ENCODE results near the gene IDI2. TPM values are rescaled to one million over a fixed set of nuclear protein-coding genes. Genes with fewer than 3 reads are reported as not detected.

The IDI2 gene
- total and polyA plus RNA-seq, 2 of the 13 experiments (the other 11 are each of a cell fraction or from before 2014, with no cell fraction given): not detected

DNA sequence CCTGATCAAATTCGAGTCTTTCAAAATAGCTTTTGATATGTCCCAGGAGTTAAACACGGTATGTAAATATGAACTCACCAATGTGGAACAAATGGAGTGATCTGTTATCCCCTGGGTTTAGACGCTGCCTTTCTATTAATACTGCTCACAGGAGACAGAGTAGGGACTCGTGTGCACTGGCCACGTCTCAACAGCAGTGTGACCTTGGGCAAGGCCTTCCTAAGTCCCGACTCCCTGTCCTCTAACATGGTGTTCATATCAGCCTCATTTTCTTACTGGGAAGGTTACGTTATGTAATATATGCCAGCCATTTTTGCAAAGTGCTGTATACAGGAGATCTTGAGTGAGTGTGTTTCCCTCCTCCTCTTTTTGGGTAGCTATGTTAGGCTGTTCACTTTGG lies 32.4 kb upstream of the IDI2 start:
- CTCF ChIA-PET (ENCODE audit: low intra/inter-chr PET ratio, low total read pairs): no interaction called here
- peaks cover 6% of the 10 kb centered on the region for H4K20me1 ChIP-seq (ENCODE audit: insufficient read depth, low read length)
- peak overlapping the region; percentile 81 for H3K4me2 ChIP-seq (ENCODE audit: low read depth, low read length)
- H3K79me2 ChIP-seq (ENCODE audit: insufficient read depth, low read length): peaks cover 81% of the 10 kb centered on the region
- BruUV-seq (replicated peaks): no TSS peak
- peak overlapping the region; percentile 80 to 100 (median 99) for H3K4me3 ChIP-seq (replicated peaks in 1 of 3; ENCODE audit: insufficient read depth in 1 of 3, low read depth in 2 of 3, low read length in 3 of 3)
- H3K27me3 ChIP-seq (ENCODE audit: control insufficient read depth in 1 of 2, insufficient read depth in 2 of 2, low read length in 2 of 2): no peaks in the 10 kb centered on the region
- 0 out of 3 replicates have a peak, but pooled peaks have one; percentile 4 for ATAC-seq
- intact Hi-C loops (cut with micrococcal nuclease; ENCODE audit: unreplicated experiment): no loop called here
- peaks cover 0 to 17% of the 10 kb centered on the region in 2 experiments; a peak in 2 of 5 replicates for H3K36me3 ChIP-seq (replicated peaks in 1 of 2; ENCODE audit: control insufficient read depth in 1 of 2, insufficient read depth in 2 of 2, low read length in 2 of 2)
- peak; percentile 22 for DNase-seq (ENCODE audit: low spot score)
- H3K27ac ChIP-seq (ENCODE audit: extremely low read length, insufficient read depth, low read length): peak overlapping the region; percentile 80
- no peak overlapping the region for H2AFZ ChIP-seq (ENCODE audit: low read length)
- FAIRE-seq: no peak
- TF ChIP-seq POLR2A (IDR thresholded peaks at IDR 0.05; ENCODE audit: insufficient read depth in 1 of 2, low read depth in 2 of 2, low read length in 2 of 2) (peak in 1 of 2 experiments; percentile 25; a peak in 1 of 4 replicates), GABPA (IDR thresholded peaks at IDR 0.05; ENCODE audit: low read depth, low read length) (no peak), GABPA (CRISPR knock-in tag; IDR thresholded peaks at IDR 0.05; ENCODE audit: low read depth) (peak; percentile 45; the same call in 1 of the 2 replicates), ZNF331 (CRISPR knock-in tag; IDR thresholded peaks at IDR 0.05) (peak; percentile 16; the same call in 1 of the 2 replicates), FOXA1 (IDR thresholded peaks at IDR 0.05) (no peak), FOXA1 (CRISPR knock-in tag; IDR thresholded peaks at IDR 0.05) (0 out of 2 replicates have a peak, but pooled peaks have one; percentile 25), BCL6 (CRISPR knock-in tag; IDR thresholded peaks at IDR 0.05) (0 out of 2 replicates have a peak, but pooled peaks have one; percentile 10), EP300 (IDR thresholded peaks at IDR 0.05; ENCODE audit: low read depth in 2 of 2, low read length in 2 of 2) (no peak), EP300 (CRISPR knock-in tag; IDR thresholded peaks at IDR 0.05; ENCODE audit: borderline replicate concordance) (no peak), FOXA3 (CRISPR knock-in tag; IDR thresholded peaks at IDR 0.05) (peak; percentile 28; the same call in 1 of the 2 replicates), HOXA3 (CRISPR knock-in tag; IDR thresholded peaks at IDR 0.05) (peak; percentile 36; the same call in 1 of the 2 replicates), SAP130 (CRISPR knock-in tag; IDR thresholded peaks at IDR 0.05; ENCODE audit: low read depth) (peak; percentile 36; the same call in 1 of the 2 replicates), YY1 (IDR thresholded peaks at IDR 0.05; ENCODE audit: insufficient read depth, insufficient replicate concordance, low read depth, low read length) (peak; percentile 15)
- TF ChIP-seq, protein P1, sequence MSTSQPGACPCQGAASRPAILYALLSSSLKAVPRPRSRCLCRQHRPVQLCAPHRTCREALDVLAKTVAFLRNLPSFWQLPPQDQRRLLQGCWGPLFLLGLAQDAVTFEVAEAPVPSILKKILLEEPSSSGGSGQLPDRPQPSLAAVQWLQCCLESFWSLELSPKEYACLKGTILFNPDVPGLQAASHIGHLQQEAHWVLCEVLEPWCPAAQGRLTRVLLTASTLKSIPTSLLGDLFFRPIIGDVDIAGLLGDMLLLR (CRISPR knock-in tag; IDR thresholded peaks at IDR 0.05): no peak
- TF ChIP-seq, protein P2, sequence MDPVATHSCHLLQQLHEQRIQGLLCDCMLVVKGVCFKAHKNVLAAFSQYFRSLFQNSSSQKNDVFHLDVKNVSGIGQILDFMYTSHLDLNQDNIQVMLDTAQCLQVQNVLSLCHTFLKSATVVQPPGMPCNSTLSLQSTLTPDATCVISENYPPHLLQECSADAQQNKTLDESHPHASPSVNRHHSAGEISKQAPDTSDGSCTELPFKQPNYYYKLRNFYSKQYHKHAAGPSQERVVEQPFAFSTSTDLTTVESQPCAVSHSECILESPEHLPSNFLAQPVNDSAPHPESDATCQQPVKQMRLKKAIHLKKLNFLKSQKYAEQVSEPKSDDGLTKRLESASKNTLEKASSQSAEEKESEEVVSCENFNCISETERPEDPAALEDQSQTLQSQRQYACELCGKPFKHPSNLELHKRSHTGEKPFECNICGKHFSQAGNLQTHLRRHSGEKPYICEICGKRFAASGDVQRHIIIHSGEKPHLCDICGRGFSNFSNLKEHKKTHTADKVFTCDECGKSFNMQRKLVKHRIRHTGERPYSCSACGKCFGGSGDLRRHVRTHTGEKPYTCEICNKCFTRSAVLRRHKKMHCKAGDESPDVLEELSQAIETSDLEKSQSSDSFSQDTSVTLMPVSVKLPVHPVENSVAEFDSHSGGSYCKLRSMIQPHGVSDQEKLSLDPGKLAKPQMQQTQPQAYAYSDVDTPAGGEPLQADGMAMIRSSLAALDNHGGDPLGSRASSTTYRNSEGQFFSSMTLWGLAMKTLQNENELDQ (CRISPR knock-in tag; IDR thresholded peaks at IDR 0.05; ENCODE audit: borderline replicate concordance): no peak
- H3K4me1 ChIP-seq (ENCODE audit: insufficient read depth, low read length): peaks cover 39% of the 10 kb centered on the region
- in situ Hi-C loops (cut with HindIII; ENCODE audit: extremely low pct_ligation_motif_present, low pct_unique_long_range_greater_than_20kb): no loop called here
- peak overlapping the region; percentile 87 for H3K9ac ChIP-seq (ENCODE audit: insufficient read depth, low read depth, low read length)
- WGBS (ENCODE audit: low lambda C conversion rate): 9% methylated on average over 4 of the region's 7 CpGs
- no peaks in the 10 kb centered on the region for H3K9me3 ChIP-seq (ENCODE audit: low read length)
- POLR2A ChIA-PET: interaction anchor here (1.0 kb wide), 1 partner anchor 9 kb away, joined by 6 read pairs; the partner anchor contains the start of gene IDI1
